Fibroblast of mammary gland (primary cell): Measurements from ENCODE around the gene TGM2.
A peak's percentile ranks its signal among the peaks of the same experiment; 100 is the strongest.
"Not testable (repeated sequence)": the region's sequence is repeated elsewhere in the genome, so short reads cannot be mapped to it uniquely, and the experiment has no call there.

ENCODE experiments used
- DNase-seq: peaks from one replicate; pipeline ENCODE4 v3.0.0-alpha.2; 2010; ENCODE audit warnings: low read depth
- H3K4me3 ChIP-seq: 2 replicates; pipeline ENCODE4 v1.5.1; 2011; ENCODE audit warnings: low read depth, mild to moderate bottlenecking, low read length, moderate library complexity; ENCODE audit not compliant: control insufficient read depth
- TF ChIP-seq, protein P1 (sequence below): conservative IDR thresholded peaks from 2 replicates; pipeline ENCODE4 v1.5.1; 2011; ENCODE audit warnings: low read depth, low read length, inconsistent platforms; ENCODE audit not compliant: control insufficient read depth, insufficient read depth

TGM2 gene

GRCh38 chr20:38112261-38112929 is 52.7 kb downstream of the TGM2 start:
- no peak for DNase-seq
- TF ChIP-seq, protein P1, sequence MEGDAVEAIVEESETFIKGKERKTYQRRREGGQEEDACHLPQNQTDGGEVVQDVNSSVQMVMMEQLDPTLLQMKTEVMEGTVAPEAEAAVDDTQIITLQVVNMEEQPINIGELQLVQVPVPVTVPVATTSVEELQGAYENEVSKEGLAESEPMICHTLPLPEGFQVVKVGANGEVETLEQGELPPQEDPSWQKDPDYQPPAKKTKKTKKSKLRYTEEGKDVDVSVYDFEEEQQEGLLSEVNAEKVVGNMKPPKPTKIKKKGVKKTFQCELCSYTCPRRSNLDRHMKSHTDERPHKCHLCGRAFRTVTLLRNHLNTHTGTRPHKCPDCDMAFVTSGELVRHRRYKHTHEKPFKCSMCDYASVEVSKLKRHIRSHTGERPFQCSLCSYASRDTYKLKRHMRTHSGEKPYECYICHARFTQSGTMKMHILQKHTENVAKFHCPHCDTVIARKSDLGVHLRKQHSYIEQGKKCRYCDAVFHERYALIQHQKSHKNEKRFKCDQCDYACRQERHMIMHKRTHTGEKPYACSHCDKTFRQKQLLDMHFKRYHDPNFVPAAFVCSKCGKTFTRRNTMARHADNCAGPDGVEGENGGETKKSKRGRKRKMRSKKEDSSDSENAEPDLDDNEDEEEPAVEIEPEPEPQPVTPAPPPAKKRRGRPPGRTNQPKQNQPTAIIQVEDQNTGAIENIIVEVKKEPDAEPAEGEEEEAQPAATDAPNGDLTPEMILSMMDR, result no peak
- H3K4me3 ChIP-seq, result no peak overlapping the region

DNA sequence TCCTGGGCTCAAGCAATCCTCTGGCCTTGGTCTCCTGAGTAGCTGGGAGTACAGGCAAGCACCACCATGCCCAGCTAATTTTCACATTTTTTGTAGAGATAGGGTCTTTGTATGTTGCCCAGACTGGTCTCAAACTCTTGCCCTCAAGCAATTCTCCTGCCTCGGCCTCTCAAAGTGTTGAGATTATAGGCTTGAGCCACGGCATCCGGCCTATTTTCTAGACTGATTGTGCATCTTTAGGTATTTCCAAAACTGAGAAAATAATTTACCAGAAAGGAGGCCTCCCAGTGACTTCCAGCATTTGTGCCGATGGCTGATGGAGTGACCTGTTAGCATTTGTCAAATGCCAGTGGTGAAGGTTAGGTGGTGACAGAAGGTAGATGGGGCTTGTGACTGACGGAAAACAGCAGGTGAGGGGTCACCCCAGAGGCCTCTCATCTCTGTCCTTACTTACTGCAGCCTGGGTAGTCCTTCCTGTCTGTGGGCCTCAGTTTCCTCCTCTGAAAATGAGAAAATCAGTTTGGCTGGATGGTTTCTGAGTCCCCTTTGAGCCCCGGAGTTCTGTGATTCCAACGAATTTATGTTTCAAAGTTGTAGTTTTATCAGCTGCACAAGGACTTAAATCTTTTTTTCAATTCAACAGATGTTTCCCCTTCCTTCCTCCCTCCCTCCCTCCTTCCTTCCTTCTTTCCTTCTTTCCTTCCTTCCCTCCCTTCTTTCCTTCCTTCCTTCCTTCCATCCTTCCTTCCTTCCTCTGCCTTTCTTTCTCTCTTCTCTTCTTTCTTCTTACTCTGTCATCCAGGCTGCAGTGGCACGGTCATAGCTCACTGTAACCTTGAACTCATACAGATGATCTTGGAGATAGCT is 53.5 kb downstream of the TGM2 start:
- TF ChIP-seq, protein P1, result no peak
- no peak for DNase-seq
- H3K4me3 ChIP-seq, result no peak overlapping the region

DNA sequence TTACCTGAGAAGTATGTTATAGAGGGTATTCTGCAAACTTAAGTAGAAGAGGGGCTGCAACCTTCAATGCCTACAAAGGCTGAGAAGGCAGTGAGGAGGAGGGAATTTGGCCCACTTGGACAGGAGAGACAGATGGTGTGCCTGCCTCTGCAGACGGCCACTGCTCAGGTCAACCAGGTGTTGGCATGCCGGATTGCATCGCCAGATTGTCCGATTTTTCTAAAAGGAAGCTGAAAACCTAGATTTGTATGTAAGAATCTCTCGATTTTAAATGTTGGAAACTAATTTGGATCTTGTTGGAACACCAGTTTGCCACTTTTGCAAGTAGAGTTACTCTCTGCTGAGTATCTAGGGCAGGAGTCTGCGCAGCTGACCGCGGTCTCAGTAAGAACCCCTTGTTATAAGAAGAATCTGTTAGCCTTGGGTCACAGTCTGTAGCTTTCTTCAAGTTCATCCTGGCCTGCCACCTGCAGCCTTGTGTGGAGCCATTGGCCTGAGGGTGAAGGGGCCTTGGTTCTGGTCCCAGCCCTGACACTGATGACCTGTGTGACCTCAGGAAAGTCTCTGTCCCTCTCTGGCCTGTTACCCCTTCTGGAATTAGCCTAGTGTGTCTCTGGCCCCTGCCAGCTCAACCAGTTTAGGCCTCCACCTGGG is 54.4 kb downstream of the TGM2 start:
- TF ChIP-seq, protein P1, result no peak
- no peak overlapping the region for H3K4me3 ChIP-seq

GRCh38 chr20:38109591-38110524 is 55.2 kb downstream of the TGM2 start:
- TF ChIP-seq, protein P1, result no peak
- DNase-seq, result peak; percentile 99
- no peak overlapping the region for H3K4me3 ChIP-seq

More for the DNA sequence above, 54.4 kb downstream of the TGM2 start:
- no peak for DNase-seq

DNA sequence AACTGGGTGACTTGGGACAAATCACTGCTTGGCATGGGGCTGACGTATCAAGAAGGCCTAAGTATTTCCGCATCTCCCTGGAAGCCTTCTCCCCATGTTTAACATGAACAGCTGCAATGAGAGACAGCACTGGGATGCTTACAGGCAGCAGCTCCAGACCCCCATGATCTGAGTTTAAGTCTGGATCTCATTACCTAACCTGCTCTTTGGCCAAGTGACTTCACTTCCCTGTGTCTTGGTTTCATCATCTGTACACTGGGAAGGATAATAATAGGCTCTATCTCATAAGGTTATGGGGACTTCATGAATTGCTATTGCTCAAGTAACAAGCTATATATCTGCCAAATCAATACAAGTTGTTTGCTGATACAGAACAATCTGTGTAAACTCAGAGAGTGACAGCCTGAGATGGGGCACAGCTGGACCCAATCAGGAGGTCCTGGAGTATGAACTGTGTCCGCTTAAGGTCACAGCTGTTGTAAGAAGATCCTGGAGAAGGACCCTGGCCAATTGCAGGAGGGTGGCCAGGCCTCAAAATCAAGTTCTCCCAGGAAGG is 56.0 kb downstream of the TGM2 start:
- TF ChIP-seq, protein P1, result no peak
- no peak overlapping the region for H3K4me3 ChIP-seq
- DNase-seq, result peak; percentile 97

DNA sequence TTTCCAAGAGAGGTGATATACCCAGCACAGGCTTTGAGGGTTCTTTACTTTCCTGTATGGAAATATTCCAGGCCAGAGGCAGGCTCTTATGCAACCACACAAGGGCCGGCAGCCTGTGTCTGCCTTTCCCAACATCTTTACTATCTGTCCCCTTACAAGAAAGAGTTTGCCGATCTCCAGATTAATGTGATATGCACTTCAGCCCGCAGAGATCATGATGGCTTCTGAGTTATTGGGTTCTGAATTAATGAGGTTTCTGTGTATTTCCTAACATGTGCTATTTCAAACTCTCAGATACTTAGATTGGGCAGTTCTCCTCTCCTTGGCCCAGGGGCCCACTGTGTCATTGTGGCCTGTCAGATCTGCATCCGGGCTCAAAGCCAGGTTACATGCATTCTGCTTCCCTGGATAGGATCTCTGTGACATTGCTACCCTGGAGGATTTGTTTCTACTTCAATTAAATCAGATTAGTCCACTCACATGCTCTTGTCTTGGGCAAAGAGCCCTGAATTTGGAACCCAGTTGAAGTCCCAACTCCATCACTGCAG is 56.6 kb downstream of the TGM2 start:
- H3K4me3 ChIP-seq, result no peak overlapping the region
- peak; percentile 84 for DNase-seq
- TF ChIP-seq, protein P1, result no peak

- DNase-seq, H3K4me3 ChIP-seq: not testable (repeated sequence)
Observed at GRCh38 chr20:38107916-38108315, 57.2 kb downstream of the TGM2 start.

GRCh38 chr20:38107386-38107785 is 57.7 kb downstream of the TGM2 start:
- not testable (repeated sequence) for DNase-seq, H3K4me3 ChIP-seq
